KMS-11 (cell line): ENCODE measurements around the gene SLC37A1.

Experiments
- H2AFZ ChIP-seq: fragments of 200-600 bp; sonication (generic); 2 replicates; pipeline ENCODE4 v1.6.1; 2016; ENCODE audit warnings: antibody characterized with exemption, mixed run types, low read depth
- H3K27ac ChIP-seq: fragments of 200-600 bp; sonication (generic); 2 replicates; pipeline ENCODE4 v1.6.1; 2016; ENCODE audit warnings: mild to moderate bottlenecking, mixed run types
- H3K27me3 ChIP-seq: fragments of 200-600 bp; sonication (generic); 2 replicates; pipeline ENCODE4 v1.6.1; 2017; ENCODE audit warnings: mild to moderate bottlenecking, low read depth, mixed run types, moderate library complexity; ENCODE audit not compliant: insufficient read depth
- H3K36me3 ChIP-seq: fragments of 200-600 bp; sonication (generic); 2 replicates; pipeline ENCODE4 v1.6.1; 2017; ENCODE audit warnings: mild to moderate bottlenecking, mixed run types; ENCODE audit not compliant: insufficient read depth
- H3K4me1 ChIP-seq: fragments of 200-600 bp; sonication (generic); 2 replicates; pipeline ENCODE4 v1.6.1; 2016; ENCODE audit warnings: mild to moderate bottlenecking, low read depth, mixed run types; ENCODE audit not compliant: poor library complexity, severe bottlenecking
- H3K4me2 ChIP-seq: fragments of 200-600 bp; sonication (generic); 2 replicates; pipeline ENCODE4 v1.7.0; 2016; ENCODE audit warnings: mild to moderate bottlenecking, mixed run types
- H3K4me3 ChIP-seq: fragments of 200-600 bp; sonication (generic); IDR thresholded peaks from 2 replicates; pipeline ENCODE4 v1.6.1; 2017; ENCODE audit warnings: low read depth, low read length, mixed read lengths; ENCODE audit not compliant: insufficient read depth
- H3K79me2 ChIP-seq: fragments of 200-600 bp; sonication (generic); 2 replicates; pipeline ENCODE4 v1.6.1; 2016; ENCODE audit warnings: low read depth, mixed run types; ENCODE audit not compliant: insufficient read depth
- H3K9ac ChIP-seq: fragments of 200-600 bp; sonication (generic); 2 replicates; pipeline ENCODE4 v1.6.1; 2016; ENCODE audit warnings: mild to moderate bottlenecking, mixed run types
- H4K20me1 ChIP-seq: fragments of 200-600 bp; sonication (generic); 2 replicates; pipeline ENCODE4 v1.6.1; 2016; ENCODE audit warnings: mild to moderate bottlenecking, mixed run types; ENCODE audit not compliant: insufficient read depth
- TF ChIP-seq, protein P1 (sequence below): fragments of 200-600 bp; sonication (generic); conservative IDR thresholded peaks from 2 replicates; pipeline ENCODE4 v1.6.1; 2017; ENCODE audit warnings: low read depth, mild to moderate bottlenecking, antibody characterized with exemption, low read length, moderate library complexity, mixed read lengths

Gene SLC37A1

DNA sequence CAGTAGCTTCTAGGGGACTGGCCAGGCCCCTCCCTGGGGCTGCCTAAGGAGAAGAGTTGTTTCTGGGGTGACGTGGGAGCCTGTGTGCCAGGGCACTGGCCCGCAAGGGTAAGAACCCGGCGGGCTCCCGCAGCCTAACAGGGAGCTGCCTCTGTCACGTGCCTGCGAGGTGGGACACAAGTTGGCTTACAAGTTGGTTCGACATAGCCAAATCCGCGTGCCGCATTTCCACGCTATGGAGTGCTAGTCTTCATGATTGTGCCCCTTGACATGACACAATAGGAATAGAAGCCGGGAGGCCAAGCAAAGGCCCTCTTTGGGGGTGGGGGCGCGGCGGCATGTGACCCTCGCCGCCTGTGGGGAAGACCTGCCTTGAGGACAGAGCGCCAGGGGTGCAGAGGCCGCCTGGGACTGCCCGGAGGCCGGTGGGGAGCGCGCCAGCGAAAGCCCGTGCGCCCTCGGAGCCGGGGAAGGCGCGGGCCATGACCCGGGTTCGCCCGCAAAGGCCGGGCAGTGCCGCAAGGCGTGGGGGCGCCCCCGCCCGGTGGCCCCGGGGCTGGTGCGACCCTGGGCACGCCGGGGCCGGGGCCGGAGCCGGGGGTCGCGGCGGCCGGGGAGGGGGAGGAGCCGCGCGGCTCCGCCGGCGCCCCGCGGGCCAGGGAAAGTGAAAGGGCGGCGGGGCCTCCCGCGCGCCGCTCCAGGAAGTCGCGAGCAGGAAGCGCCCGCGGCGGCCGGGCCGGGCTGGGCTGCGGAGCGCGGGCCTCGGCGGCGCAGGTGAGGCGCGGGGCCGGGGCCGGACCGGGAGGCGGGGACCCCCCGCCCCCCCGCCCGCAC is at the start of gene SLC37A1:
Gene SLC37A1, plus strand, starts transcription at position 702 of the 834 bp plus-strand sequence. CDS start 4,603 bp downstream, outside the sequence.
- Histone ChIP-seq H3K36me3 (no peaks in the 10 kb centered on the region), H3K27me3 (no peaks in the 10 kb centered on the region; the same call in 1 of the 2 replicates), H3K4me3 (no peak within 1 kb of the TSS), H3K27ac (no peak within 1 kb of the TSS), H2AFZ (peak within 1 kb of the TSS; percentile 96), H3K79me2 (no peaks in the 10 kb centered on the region), H3K9ac (peak within 1 kb of the TSS; percentile 52), H3K4me2 (peak within 1 kb of the TSS; percentile 83), H3K4me1 (peaks cover 17% of the 10 kb centered on the region), H4K20me1 (no peaks in the 10 kb centered on the region)
- TF ChIP-seq, protein P1, sequence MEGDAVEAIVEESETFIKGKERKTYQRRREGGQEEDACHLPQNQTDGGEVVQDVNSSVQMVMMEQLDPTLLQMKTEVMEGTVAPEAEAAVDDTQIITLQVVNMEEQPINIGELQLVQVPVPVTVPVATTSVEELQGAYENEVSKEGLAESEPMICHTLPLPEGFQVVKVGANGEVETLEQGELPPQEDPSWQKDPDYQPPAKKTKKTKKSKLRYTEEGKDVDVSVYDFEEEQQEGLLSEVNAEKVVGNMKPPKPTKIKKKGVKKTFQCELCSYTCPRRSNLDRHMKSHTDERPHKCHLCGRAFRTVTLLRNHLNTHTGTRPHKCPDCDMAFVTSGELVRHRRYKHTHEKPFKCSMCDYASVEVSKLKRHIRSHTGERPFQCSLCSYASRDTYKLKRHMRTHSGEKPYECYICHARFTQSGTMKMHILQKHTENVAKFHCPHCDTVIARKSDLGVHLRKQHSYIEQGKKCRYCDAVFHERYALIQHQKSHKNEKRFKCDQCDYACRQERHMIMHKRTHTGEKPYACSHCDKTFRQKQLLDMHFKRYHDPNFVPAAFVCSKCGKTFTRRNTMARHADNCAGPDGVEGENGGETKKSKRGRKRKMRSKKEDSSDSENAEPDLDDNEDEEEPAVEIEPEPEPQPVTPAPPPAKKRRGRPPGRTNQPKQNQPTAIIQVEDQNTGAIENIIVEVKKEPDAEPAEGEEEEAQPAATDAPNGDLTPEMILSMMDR, result no peak

DNA sequence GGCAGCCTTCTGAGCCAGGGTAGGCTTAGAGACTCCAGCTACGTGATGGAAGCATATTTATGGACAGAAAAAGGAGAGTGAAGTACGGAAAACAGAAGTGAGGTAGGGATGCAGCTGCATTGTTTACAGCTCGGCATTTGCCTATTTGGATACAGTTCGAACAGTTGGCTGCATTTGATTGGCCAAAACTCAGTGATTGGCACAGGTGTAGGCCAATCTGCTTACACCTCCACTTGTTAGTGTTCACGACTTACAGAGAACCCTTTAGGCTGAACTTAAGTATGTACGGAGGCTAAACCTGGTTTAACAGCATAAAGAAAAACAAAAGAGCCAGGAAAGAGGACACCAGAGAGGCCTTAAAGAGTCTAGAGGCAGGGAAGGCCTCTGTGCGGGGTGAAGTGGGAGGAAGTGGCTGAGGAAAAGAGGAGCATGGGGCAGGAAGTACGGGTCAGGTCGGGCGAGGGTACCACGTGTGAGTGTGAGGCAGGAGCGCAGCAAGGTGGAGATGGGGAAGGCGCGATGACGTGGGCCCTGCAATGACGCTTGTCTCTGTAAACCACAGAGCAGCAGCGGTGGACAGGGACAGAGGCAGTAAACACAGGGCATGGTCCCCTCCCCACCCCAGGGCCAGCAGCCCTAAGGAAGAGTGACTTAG is 49.7 kb upstream of the SLC37A1 start:
- no peaks in the 10 kb centered on the region for H3K36me3 ChIP-seq
- no peak overlapping the region for H2AFZ ChIP-seq
- peaks cover 95% of the 10 kb centered on the region for H3K4me1 ChIP-seq
- H3K27me3 ChIP-seq, result no peaks in the 10 kb centered on the region; the same call in 1 of the 2 replicates
- no peak overlapping the region for H3K9ac ChIP-seq
- no peak overlapping the region for H3K27ac ChIP-seq
- H3K4me3 ChIP-seq, result no peak overlapping the region
- TF ChIP-seq, protein P1, result no peak
- peak overlapping the region; percentile 67; the same call in 1 of the 2 replicates for H3K4me2 ChIP-seq
- H3K79me2 ChIP-seq, result no peaks in the 10 kb centered on the region
- H4K20me1 ChIP-seq, result no peaks in the 10 kb centered on the region

DNA sequence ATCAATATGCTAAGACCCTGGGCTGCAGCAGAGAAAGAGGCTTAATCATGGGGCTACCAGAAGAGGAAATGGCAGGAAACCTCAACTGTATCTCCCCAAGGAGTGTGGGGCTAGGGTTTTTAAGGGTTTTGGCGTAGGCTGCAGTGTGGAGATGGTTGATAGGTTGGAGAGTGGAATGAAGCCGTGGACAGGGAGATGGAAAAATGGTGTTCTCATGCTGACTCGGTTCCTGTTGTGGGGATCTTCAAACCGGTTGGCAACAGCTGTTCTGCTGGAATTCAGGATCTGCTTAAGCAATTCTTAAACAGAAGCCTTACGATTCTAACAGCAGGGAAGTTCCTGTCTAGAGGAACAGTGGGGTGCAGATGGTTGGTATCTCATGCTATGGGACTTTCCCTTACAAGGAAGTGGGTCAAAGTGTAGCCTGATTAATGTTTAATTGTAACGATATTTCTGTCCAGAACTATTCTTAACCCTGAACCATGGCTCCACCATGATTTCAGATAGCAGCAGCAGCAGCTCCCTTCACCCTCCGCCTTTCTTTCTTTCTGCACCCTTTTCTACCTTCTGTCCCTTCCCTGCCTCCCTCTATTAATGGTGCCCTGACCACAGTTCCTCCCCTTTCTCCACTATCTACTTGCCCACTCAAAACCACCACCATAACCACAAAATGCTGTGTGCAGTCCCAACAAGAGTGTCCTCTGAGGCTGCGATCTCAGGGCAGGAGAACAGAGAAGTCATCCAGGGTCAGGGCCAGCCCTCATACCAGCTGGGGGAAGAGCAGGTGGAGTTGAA is 48.4 kb upstream of the SLC37A1 start:
- H3K79me2 ChIP-seq, result no peaks in the 10 kb centered on the region
- H3K36me3 ChIP-seq, result no peaks in the 10 kb centered on the region
- no peak overlapping the region for H2AFZ ChIP-seq
- H3K27ac ChIP-seq, result peak overlapping the region; percentile 48
- H4K20me1 ChIP-seq, result no peaks in the 10 kb centered on the region
- H3K9ac ChIP-seq, result peak overlapping the region; percentile 5; the same call in 1 of the 2 replicates
- no peaks in the 10 kb centered on the region; the same call in 1 of the 2 replicates for H3K27me3 ChIP-seq
- TF ChIP-seq, protein P1, result no peak
- H3K4me3 ChIP-seq, result no peak overlapping the region
- H3K4me2 ChIP-seq, result peak overlapping the region; percentile 67
- peaks cover 96% of the 10 kb centered on the region for H3K4me1 ChIP-seq

DNA sequence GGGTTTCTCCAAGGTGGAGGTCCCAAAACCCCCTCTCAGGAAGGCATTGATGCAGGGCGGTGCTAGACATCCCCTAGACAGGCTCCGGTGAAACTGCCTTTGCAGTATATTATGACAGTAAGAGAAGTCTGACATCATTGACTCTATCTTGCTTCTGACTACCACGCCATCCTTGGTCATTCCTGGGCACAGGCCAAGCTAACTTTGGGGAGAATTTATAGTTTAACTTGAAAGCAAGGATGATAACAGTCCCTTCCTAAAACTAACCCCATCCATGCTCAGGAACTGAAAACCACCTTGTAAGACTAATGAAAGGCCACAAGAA is 47.9 kb upstream of the SLC37A1 start:
- H3K4me2 ChIP-seq, result peak overlapping the region; percentile 67
- peaks cover 91% of the 10 kb centered on the region for H3K4me1 ChIP-seq
- H3K9ac ChIP-seq, result no peak overlapping the region; the same call in 1 of the 2 replicates
- TF ChIP-seq, protein P1, result no peak
- H3K79me2 ChIP-seq, result no peaks in the 10 kb centered on the region
- H4K20me1 ChIP-seq, result no peaks in the 10 kb centered on the region
- no peaks in the 10 kb centered on the region for H3K36me3 ChIP-seq
- peak overlapping the region; percentile 48 for H3K27ac ChIP-seq
- H3K4me3 ChIP-seq, result no peak overlapping the region
- no peaks in the 10 kb centered on the region; the same call in 1 of the 2 replicates for H3K27me3 ChIP-seq
- no peak overlapping the region for H2AFZ ChIP-seq
